Measurements from ENCODE around the gene CNTFR. TPM values are rescaled to one million over a fixed set of nuclear protein-coding genes. Genes with fewer than 3 reads are reported as not detected.

CNTFR gene
- total and polyA plus RNA-seq, 2 experiments from 2014 or later, result 0.73 to 1.9 TPM

DNA sequence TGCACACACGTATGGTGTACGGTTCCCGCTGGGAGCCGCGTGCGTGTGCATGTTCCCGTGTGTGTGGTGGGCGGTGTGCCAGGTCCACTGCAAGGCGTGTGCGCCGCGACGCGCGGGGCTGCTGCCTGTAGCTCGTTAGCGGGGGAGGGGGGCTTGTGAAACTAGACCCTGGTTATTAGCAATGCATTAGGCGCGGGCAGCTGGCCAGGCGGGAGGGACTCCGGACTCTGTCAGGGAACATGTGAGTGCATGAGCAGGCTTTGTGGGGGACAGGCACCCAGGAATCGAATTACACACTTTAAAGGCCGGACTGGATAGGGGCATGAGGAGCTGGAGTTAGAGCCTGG is 34.5 kb downstream of the CNTFR start:
- H3K27ac Mint-ChIP-seq, result no peak overlapping the region; the same call in 1 of the 2 replicates
- peak; percentile 22 for ATAC-seq

More for the DNA sequence above, 34.5 kb downstream of the CNTFR start:
- no peaks in the 10 kb centered on the region for H3K27me3 ChIP-seq (ENCODE audit: insufficient read depth)
- H3K9me2 ChIP-seq (ENCODE audit: insufficient read depth), result no peaks in the 10 kb centered on the region
- no peak overlapping the region for H3K4me3 ChIP-seq
- no peaks in the 10 kb centered on the region for H4K20me1 ChIP-seq (replicated peaks; ENCODE audit: insufficient read depth)
- peaks cover 33% of the 10 kb centered on the region for H3K4me1 Mint-ChIP-seq
- no peaks in the 10 kb centered on the region for H3K36me3 ChIP-seq (ENCODE audit: insufficient read depth)
- H3K36me3 Mint-ChIP-seq (ENCODE audit: low read depth), result no peaks in the 10 kb centered on the region
- peaks cover 20% of the 10 kb centered on the region for H3K27me3 Mint-ChIP-seq (ENCODE audit: insufficient read depth, low read depth, poor library complexity)
- H3K27ac ChIP-seq (ENCODE audit: low read depth), result no peak overlapping the region
- no peaks in the 10 kb centered on the region for H3K9me3 Mint-ChIP-seq
- DNase-seq (ENCODE audit: low spot score), result no peak
- peaks cover 24% of the 10 kb centered on the region for H3K4me1 ChIP-seq (ENCODE audit: insufficient read depth)
- H3K4me3 Mint-ChIP-seq, result no peak overlapping the region; the same call in 2 of the 3 replicates
- H3F3A ChIP-seq (replicated peaks; ENCODE audit: low read depth), result no peaks in the 10 kb centered on the region
- H3K79me2 ChIP-seq (replicated peaks; ENCODE audit: insufficient read depth), result no peaks in the 10 kb centered on the region
- no peak overlapping the region; the same call in 1 of the 2 replicates for H3K4me2 ChIP-seq
- TF ChIP-seq EZH2phosphoT487 (IDR thresholded peaks at IDR 0.05; ENCODE audit: unreplicated experiment) (no peak), NANOG (IDR thresholded peaks at IDR 0.05; ENCODE audit: borderline replicate concordance) (no peak), ZNF462 (CRISPR knock-in tag; IDR thresholded peaks at IDR 0.05) (no peak)
- TF ChIP-seq, protein P1, sequence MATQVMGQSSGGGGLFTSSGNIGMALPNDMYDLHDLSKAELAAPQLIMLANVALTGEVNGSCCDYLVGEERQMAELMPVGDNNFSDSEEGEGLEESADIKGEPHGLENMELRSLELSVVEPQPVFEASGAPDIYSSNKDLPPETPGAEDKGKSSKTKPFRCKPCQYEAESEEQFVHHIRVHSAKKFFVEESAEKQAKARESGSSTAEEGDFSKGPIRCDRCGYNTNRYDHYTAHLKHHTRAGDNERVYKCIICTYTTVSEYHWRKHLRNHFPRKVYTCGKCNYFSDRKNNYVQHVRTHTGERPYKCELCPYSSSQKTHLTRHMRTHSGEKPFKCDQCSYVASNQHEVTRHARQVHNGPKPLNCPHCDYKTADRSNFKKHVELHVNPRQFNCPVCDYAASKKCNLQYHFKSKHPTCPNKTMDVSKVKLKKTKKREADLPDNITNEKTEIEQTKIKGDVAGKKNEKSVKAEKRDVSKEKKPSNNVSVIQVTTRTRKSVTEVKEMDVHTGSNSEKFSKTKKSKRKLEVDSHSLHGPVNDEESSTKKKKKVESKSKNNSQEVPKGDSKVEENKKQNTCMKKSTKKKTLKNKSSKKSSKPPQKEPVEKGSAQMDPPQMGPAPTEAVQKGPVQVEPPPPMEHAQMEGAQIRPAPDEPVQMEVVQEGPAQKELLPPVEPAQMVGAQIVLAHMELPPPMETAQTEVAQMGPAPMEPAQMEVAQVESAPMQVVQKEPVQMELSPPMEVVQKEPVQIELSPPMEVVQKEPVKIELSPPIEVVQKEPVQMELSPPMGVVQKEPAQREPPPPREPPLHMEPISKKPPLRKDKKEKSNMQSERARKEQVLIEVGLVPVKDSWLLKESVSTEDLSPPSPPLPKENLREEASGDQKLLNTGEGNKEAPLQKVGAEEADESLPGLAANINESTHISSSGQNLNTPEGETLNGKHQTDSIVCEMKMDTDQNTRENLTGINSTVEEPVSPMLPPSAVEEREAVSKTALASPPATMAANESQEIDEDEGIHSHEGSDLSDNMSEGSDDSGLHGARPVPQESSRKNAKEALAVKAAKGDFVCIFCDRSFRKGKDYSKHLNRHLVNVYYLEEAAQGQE (IDR thresholded peaks at IDR 0.05; ENCODE audit: unreplicated experiment), result no peak
- H2AFZ ChIP-seq, result no peak overlapping the region; the same call in 1 of the 2 replicates

Data from GM23338 (cell line).